Motor neuron (in vitro differentiated cells): ENCODE data around the gene SLC38A10. TPM values are rescaled to one million over a fixed set of nuclear protein-coding genes. Genes with fewer than 3 reads are reported as not detected.

ENCODE experiments used
- ATAC-seq, 8 experiments: fragments of 200-7000 bp; cut with Tn5 transposase; replicated peaks in 6 of 8; 2 replicates each; pipeline ENCODE4 v1.8.0; 2021; ENCODE audit warnings: mild to moderate bottlenecking in 8 of 8, moderate library complexity in 8 of 8
- H3K27ac ChIP-seq, 2 donors: fragments of 250-450 bp; sonication (Bioruptor Pico); 2 replicates each; pipeline ENCODE4 v1.9.0; 2021; ENCODE audit warnings: antibody characterized with exemption in 2 of 2, mild to moderate bottlenecking in 2 of 2, moderate library complexity in 1 of 2
- H3K4me1 ChIP-seq, 2 donors: fragments of 250-450 bp; sonication (Bioruptor Pico); replicated peaks in 1 of 2; 2 replicates each; pipeline ENCODE4 v1.6.1; 2021; ENCODE audit warnings: antibody characterized with exemption in 2 of 2, mild to moderate bottlenecking in 2 of 2, moderate library complexity in 1 of 2
- H3K4me3 ChIP-seq, 5 donors: fragments of 250-450 bp; sonication (Bioruptor Pico); 2 replicates each; pipeline ENCODE4 v1.9.0; 2021; ENCODE audit warnings: antibody characterized with exemption in 5 of 5, mild to moderate bottlenecking in 5 of 5, moderate library complexity in 4 of 5
- WGBS, 10 experiments: fragments of 450-650 bp; shearing (Covaris generic); methylation state at CpG; one replicate each; pipeline ENCODE4 v1.0.0; 2022; 5-methylcytosine and 5-hydroxymethylcytosine counted together
- in situ Hi-C, 9 experiments: fragments of 400-800 bp; cut with MboI; loops; one replicate each; pipeline ENCODE4 v1.15.0; 2021; ENCODE audit warnings: low sequenced_read_pairs in 9 of 9, low pct_unique_long_range_greater_than_20kb in 2 of 9; ENCODE audit not compliant: unreplicated experiment in 9 of 9
- total RNA-seq, 8 experiments: library from RNA; unstranded; fragments of 300-600 nt; gene quantifications; 2 replicates each; pipeline versions ENCODE4 v1.2.3 to v1.2.4, GENCODE V29; 2022

SLC38A10 gene
- total RNA-seq, 8 experiments from 2014 or later: 29.0 to 57.1 (median 49.1) TPM

GRCh38 chr17:81242421-81243332 lies 52.4 kb downstream of the SLC38A10 start:
- 80 to 95% (median 93%) methylated on average over 2 to 11 of the region's 33 CpGs; no CpG with 5 or more reads in 7 of the 10 experiments for WGBS, 10 experiments
- Histone ChIP-seq H3K4me3 (no peak overlapping the region), H3K4me1 (peaks cover 3 to 10% of the 10 kb centered on the region in 2 donors), H3K27ac (no peak overlapping the region)
- in situ Hi-C loops: loop anchor here in 1 of 9 experiments (25.0 kb wide), 1 partner anchor 230 kb away; no protein-coding TSS in a partner anchor
- ATAC-seq: no peak

- in situ Hi-C loops: loop anchor here in 1 of 9 experiments (25.0 kb wide), 1 partner anchor 230 kb away; no protein-coding TSS in a partner anchor
- H3K4me3 ChIP-seq: no peak overlapping the region
- no peak overlapping the region for H3K27ac ChIP-seq
- no peak for ATAC-seq
- peaks cover 3 to 11% of the 10 kb centered on the region in 2 donors for H3K4me1 ChIP-seq
- WGBS, 10 experiments: 0 to 55% (median 30%) methylated on average over 1 to 5 of the region's 26 CpGs; no CpG with 5 or more reads in 7 of the 10 experiments
Observed at GRCh38 chr17:81241648-81242420, 53.3 kb downstream of the SLC38A10 start.

DNA sequence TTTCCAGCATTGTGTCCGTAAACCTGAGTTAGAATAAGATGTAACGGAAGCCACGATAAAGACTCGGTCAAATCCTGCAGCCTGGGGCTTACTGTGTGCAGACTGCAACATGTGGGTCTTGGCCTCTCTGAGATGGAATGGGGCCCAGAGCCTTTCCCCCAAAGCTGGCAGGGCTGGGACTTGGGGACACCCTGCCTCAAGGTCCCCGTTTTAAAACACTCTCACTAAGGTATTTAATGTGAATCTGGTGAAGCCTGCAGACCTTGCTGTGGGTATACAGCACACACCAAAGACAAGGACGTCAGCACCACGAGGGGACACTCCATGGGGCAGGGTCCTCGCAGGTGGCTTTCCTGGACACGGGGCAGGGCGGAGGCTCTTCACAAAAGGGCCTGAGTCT lies 53.9 kb downstream of the SLC38A10 start:
- in situ Hi-C loops: loop anchor here in 1 of 9 experiments (25.0 kb wide), 1 partner anchor 229 kb away; no protein-coding TSS in a partner anchor
- peaks cover 3 to 11% of the 10 kb centered on the region in 2 donors for H3K4me1 ChIP-seq
- WGBS, 10 experiments: 90 to 100% (median 92%) methylated on average over 1 to 7 of the region's 10 CpGs; no CpG with 5 or more reads in 6 of the 10 experiments
- no peak overlapping the region for H3K4me3 ChIP-seq
- no peak for ATAC-seq
- H3K27ac ChIP-seq: no peak overlapping the region

- ATAC-seq: no peak
- in situ Hi-C loops: loop anchor here in 1 of 9 experiments (25.0 kb wide), 1 partner anchor 228 kb away; no protein-coding TSS in a partner anchor
- Histone ChIP-seq H3K27ac (no peak overlapping the region), H3K4me1 (peaks cover 3 to 11% of the 10 kb centered on the region in 2 donors), H3K4me3 (no peak overlapping the region)
- 52 to 100% (median 84%) methylated on average over 1 to 5 of the region's 8 CpGs; no CpG with 5 or more reads in 2 of the 10 experiments for WGBS, 10 experiments
Observed at GRCh38 chr17:81240761-81241160, 54.3 kb downstream of the SLC38A10 start.

DNA sequence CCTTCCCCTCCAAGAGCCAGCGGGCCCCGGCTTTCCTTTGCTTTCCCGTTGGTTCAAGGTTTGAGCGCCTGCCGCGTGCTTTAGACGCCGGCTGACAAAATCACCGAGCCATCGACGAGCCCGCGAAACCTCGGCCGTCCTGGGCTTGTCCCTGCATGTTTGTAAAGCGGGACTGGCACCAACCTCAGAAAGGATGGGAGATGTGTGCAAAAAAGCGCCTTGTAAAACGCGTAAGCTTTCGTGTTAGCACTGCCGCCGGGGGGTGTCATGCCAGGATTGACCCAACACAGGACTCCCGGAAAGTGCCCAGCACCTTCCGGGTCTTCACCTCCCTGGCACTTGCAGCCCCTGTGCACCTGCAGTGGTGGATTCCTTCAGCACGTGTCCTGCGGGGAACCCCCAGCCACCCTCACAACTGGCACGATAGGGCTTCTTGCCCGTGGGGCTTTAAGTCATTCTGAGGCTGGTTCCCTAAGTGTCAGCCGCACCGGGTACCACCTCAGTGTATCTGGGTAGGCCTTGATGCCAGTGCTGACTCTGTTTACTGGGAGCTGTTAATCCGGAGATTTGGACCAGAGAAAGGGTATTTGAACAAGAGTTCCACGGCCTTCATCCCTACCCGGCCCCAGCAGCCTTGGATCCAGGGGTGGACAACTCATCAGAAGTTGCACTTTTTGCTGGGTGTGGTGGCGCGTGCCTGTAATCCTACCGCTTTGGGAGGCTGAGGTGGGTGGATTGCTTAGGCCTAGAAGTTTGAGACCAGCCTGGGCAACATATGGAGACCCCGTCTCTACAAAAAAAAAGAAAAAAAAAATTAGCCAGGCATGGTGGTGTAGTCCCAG lies 55.2 kb downstream of the SLC38A10 start:
- in situ Hi-C loops: loop anchor here in 1 of 9 experiments (25.0 kb wide), 1 partner anchor 228 kb away; no protein-coding TSS in a partner anchor
- ATAC-seq: peak in 1 of 8 experiments; percentile 0
- peak overlapping the region; percentile 62 to 97 (median 94) for H3K4me3 ChIP-seq
- H3K27ac ChIP-seq: peak overlapping the region; percentile 81 to 90
- H3K4me1 ChIP-seq: peaks cover 3 to 11% of the 10 kb centered on the region in 2 donors
- 0 to 76% (median 60%) methylated on average over 1 to 11 of the region's 37 CpGs; no CpG with 5 or more reads in 3 of the 10 experiments for WGBS, 10 experiments

DNA sequence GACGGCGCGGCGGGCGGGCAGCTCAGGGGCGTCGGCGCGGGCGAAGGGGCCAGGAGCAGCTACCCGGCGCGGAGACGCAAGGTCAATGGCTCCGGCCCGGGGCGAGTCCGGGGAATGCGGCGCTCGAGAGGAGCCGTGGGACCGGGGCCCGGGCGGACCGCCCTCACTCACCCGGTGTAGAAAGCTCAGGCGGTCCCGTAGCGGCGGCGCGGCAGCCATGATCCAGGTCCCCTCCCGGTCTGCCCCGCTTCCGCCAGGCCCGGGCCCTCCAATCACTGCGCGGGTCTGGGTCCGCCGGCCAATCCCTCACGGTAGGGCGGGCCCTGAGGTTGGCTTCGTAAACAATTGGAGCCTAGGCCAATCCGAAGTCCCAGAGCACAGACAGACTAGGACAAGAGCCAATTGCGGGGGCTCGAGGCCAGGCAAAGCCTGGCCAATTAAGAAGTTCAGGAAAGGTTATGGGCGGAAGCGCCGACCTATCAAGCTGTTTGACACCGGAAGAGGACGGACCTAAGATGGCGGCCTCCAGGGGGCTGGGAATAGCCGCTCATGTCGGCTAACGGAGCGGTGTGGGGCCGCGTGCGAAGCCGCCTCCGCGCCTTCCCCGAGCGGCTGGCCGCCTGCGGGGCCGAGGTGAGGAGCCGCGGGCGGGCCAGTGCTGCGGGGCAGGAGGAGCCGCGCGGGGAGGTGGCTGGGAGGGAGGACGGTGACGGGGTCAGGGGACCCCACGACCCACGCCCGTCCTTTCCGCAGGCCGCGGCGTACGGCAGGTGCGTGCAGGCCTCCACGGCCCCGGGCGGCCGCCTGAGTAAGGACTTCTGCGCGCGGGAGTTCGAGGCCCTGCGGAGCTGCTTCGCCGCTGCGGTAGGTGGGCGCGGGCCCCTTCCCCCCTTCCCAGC lies 56.0 kb downstream of the SLC38A10 start, which contains the start of the genes NDUFAF8 and TEPSIN:
NDUFAF8 (plus strand) TSS at position 504 of the 899 bp plus-strand sequence; CDS start at position 550, 46 bp downstream.
TEPSIN (minus strand) TSS at position 241 of the 899 bp plus-strand sequence; CDS start at position 219, 22 bp downstream.
- WGBS, 10 experiments: 0 to 7% (median 0%) methylated on average over 1 to 22 of the region's 100 CpGs; no CpG with 5 or more reads in 3 of the 10 experiments
- Histone ChIP-seq H3K4me1 (peaks cover 3 to 11% of the 10 kb centered on the region in 2 donors), H3K4me3 (peak within 1 kb of the TSS; percentile 62 to 97 (median 94)), H3K27ac (peak within 1 kb of the TSS; percentile 81 to 90)
- in situ Hi-C loops: loop anchor here in 1 of 9 experiments (25.0 kb wide), 1 partner anchor 227 kb away; no protein-coding TSS in a partner anchor
- ATAC-seq: peak; percentile 89 to 98 (median 97)

- H3K4me1 ChIP-seq: peaks cover 3 to 11% of the 10 kb centered on the region in 2 donors
- WGBS, 10 experiments: 0% methylated on average over 2 to 7 of the region's 26 CpGs; no CpG with 5 or more reads in 5 of the 10 experiments
- no peak for ATAC-seq
- peak overlapping the region; percentile 62 to 97 (median 94) for H3K4me3 ChIP-seq
- in situ Hi-C loops: loop anchor here in 1 of 9 experiments (25.0 kb wide), 1 partner anchor 226 kb away; no protein-coding TSS in a partner anchor
- no peak overlapping the region for H3K27ac ChIP-seq
Observed at GRCh38 chr17:81238490-81238814, 56.7 kb downstream of the SLC38A10 start.

DNA sequence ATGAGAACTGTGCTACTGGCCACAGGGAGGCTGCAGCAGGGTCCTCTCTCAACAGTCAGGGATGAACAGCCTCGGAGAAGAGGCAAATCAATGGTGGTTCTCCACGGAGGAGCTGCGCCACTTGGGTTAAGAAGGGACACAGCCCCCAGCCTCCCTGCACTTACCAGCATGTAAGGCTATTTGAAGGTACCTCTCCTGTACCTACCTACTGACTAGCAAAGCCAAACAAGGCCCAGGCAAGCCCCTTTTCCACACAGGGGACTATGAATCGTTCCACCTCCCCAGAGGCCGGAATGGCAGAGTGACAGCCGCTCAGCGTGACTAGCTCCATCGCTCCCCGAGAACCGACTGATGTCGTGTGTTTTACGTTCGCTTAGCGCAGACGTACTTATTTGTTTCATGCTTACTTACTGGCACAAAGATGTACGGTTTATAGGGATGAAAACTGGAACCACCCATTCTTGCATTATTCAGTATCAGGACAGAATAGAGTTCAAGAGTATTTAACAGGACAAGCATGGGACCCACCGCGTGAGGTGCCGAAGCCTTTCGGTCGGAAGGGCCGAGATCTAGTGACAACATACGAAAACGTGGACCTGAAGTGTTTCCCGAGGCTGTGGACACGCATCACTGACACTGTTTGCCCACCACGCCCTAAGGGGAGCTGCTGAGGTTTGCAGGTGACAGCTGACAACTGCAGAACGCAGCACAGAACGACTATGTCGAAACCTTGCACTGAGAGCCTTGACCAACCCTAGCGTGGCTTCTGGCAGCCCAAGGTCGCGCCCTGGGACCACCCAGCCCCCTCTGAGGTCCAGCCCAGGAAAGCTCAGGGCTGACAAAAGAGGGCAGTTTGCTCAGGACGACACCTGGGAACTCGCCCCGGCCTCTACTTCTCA lies 57.3 kb downstream of the SLC38A10 start:
- Histone ChIP-seq H3K4me1 (peaks cover 3 to 11% of the 10 kb centered on the region in 2 donors), H3K27ac (no peak overlapping the region), H3K4me3 (peak overlapping the region; percentile 62 to 97 (median 94))
- WGBS, 10 experiments: 17 to 95% (median 63%) methylated on average over 2 to 22 of the region's 36 CpGs; no CpG with 5 or more reads in 2 of the 10 experiments
- ATAC-seq: no peak
- in situ Hi-C loops: loop anchor here in 1 of 9 experiments (25.0 kb wide), 1 partner anchor 226 kb away; no protein-coding TSS in a partner anchor

DNA sequence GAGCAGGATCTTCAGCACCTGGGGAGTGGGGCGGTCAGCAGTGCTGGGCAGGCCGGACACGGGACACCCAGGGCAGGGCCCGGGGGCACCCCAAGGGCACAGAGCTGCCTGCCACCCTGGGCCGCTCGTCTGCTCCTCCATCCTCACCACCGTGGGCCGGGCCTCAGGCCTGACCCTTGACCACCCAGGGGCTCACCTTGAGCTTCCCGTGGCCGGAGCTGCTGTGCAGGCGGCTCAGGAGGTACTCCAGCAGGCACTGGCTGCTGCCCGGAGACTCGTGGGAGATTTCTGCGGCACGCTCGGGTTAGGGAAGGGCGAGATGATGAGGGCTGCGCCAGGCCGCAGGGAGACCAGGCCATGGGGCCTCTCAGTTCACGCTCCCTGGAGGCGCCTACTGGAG lies 58.3 kb downstream of the SLC38A10 start:
- H3K4me1 ChIP-seq: peaks cover 3 to 11% of the 10 kb centered on the region in 2 donors
- no peak for ATAC-seq
- no peak overlapping the region for H3K4me3 ChIP-seq
- 90 to 100% (median 100%) methylated on average over 2 to 4 of the region's 21 CpGs; no CpG with 5 or more reads in 7 of the 10 experiments for WGBS, 10 experiments
- no peak overlapping the region for H3K27ac ChIP-seq
- in situ Hi-C loops: loop anchor here in 1 of 9 experiments (25.0 kb wide), 1 partner anchor 224 kb away; no protein-coding TSS in a partner anchor
